CD4-positive, alpha-beta T cell treated with Interleukin-12 subunit alpha and Interleukin-12 subunit beta, for 1 hour (primary cell): ENCODE measurements around the gene GOLGA8K.
"Not testable (repeated sequence)": the region's sequence is repeated elsewhere in the genome, so short reads cannot be mapped to it uniquely, and the experiment has no call there.

Source experiments
- DNase-seq: peaks from one replicate; pipeline ENCODE4 v3.0.0-alpha.2; 2020

The GOLGA8K gene

DNA sequence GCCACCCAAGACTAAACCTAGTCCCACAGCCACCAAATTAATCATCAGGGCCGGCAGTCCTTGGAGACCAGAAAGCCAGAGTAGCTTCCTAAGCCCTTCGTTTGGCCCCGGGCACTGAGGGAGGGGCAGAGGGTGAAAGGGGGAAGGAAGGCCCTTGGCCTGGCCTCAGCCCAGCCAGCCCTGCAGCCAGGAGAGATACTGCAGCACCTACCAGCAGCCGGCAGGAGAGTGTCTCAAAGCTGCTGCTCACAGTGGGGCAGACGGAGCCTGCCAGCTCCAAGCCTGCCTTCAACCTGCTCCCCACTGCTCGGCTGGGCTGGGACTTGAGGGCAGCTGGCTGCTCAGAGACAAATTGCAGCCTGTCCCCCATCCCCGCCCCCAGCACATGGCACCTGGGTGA, 50.3 kb downstream of the GOLGA8K start:
- not testable (repeated sequence) for DNase-seq

DNA sequence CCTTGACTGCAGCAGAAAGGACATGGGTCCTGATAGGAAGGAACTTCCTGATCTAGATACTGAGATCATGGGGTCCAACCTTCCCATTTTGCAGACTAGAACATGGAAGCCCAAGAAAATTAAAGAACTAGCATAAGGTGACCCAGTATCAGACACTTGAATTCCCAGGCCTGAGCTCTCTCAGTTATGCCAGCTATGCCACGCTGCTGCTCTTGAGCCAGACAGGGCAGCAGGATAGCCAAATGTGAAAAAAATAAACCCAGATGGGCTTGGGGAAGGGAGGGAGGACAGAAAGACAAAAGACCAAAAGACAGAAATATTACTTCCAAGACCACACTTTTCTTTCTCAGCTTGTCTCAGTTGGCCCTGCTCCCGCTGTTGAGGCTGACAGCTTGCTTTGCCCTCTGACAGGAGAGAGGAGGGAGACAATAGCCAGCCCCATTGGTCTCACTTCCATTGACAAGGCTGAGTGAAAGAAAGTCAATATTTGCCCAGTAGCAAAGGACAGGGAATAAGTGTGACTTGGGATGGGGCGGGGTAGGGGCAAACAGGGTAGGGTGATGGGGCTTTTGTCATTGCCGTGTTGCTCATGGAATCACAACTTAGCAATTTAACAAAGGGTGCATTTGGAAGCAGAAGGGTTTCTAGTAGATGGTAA, 52.4 kb downstream of the GOLGA8K start:
- DNase-seq, result not testable (repeated sequence)

- not testable (repeated sequence) for DNase-seq
Measured at GRCh38 chr15:32347037-32347436, 56.1 kb downstream of the GOLGA8K start.

- not testable (repeated sequence) for DNase-seq
Measured at GRCh38 chr15:32345978-32346547, 57.0 kb downstream of the GOLGA8K start.

DNA sequence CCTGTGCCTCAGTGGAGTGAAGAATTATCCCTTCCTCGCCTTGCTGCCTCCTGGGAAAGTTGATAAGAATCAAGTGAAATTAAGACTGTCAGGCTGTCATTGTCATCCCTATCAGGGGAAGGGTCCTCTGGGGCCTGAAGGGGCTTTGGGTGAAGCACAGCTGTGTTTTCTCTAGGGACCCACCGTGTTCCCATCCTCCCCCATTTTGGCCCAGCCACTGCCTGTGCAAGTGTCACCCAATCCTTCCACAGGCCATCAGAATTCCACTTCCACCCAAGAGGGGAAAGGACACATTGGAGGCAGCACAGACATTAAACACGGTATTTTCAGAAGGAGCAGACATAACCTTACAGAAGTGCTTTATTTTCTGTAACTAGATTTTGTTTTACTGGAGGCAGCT, 59.2 kb downstream of the GOLGA8K start:
- DNase-seq, result not testable (repeated sequence)
